SK-N-SH treated with all-trans-retinoic acid at 6 μM for 48 hours (cell line): ENCODE measurements around the gene CYB561.

Experiments
- ATAC-seq: fragments of 200-7000 bp; cut with Tn5 transposase; 3 replicates; pipeline ENCODE4 v1.9.1; 2020; ENCODE audit warnings: mild to moderate bottlenecking, moderate library complexity
- ARNTL ChIP-seq: fragments of 450-650 bp; formaldehyde crosslinking; IDR thresholded peaks from 2 replicates; pipeline ENCODE4 v1.5.0; 2020; ENCODE audit warnings: low read depth, mild to moderate bottlenecking, moderate library complexity, borderline replicate concordance
- BACH2 ChIP-seq: fragments of 250-450 bp; sonication (Bioruptor Pico); IDR thresholded peaks from 2 replicates; pipeline ENCODE4 v1.9.0; 2021; ENCODE audit warnings: mild to moderate bottlenecking, borderline replicate concordance
- CREB5 ChIP-seq: fragments of 250-450 bp; sonication (Bioruptor Pico); IDR thresholded peaks from 2 replicates; pipeline ENCODE4 v1.5.1; 2020; ENCODE audit warnings: low read depth, mild to moderate bottlenecking, moderate library complexity
- CSDC2 ChIP-seq: fragments of 250-450 bp; sonication (Bioruptor Pico); IDR thresholded peaks from 2 replicates; pipeline ENCODE4 v1.5.0; 2020; ENCODE audit warnings: mild to moderate bottlenecking, moderate library complexity
- CSRNP3 ChIP-seq: fragments of 250-450 bp; sonication (Bioruptor Pico); IDR thresholded peaks from 2 replicates; pipeline ENCODE4 v1.5.1; 2021; ENCODE audit warnings: mild to moderate bottlenecking, moderate library complexity
- GLIS3 ChIP-seq: fragments of 250-450 bp; sonication (Bioruptor Pico); IDR thresholded peaks from 2 replicates; pipeline ENCODE4 v1.5.0; 2020; ENCODE audit warnings: mild to moderate bottlenecking, moderate library complexity
- ISL1 ChIP-seq: fragments of 250-450 bp; sonication (Bioruptor Pico); IDR thresholded peaks from 2 replicates; pipeline ENCODE4 v2.1.2; 2022; ENCODE audit warnings: mild to moderate bottlenecking, moderate library complexity
- OSR1 ChIP-seq: fragments of 250-450 bp; sonication (Bioruptor Pico); IDR thresholded peaks from 2 replicates; pipeline ENCODE4 v1.8.0; 2022; ENCODE audit warnings: moderate library complexity, mild to moderate bottlenecking, inconsistent platforms
- PATZ1 ChIP-seq: fragments of 250-450 bp; sonication (Bioruptor Pico); IDR thresholded peaks from 2 replicates; pipeline ENCODE4 v1.8.0; 2020; ENCODE audit warnings: mild to moderate bottlenecking, moderate library complexity, borderline replicate concordance
- POU6F1 ChIP-seq: fragments of 250-450 bp; sonication (Bioruptor Pico); IDR thresholded peaks from 2 replicates; pipeline ENCODE4 v1.8.0; 2021; ENCODE audit warnings: low read depth, mild to moderate bottlenecking, moderate library complexity, borderline replicate concordance
- PPARA ChIP-seq: fragments of 250-450 bp; sonication (Bioruptor Pico); IDR thresholded peaks from 2 replicates; pipeline ENCODE4 v1.5.0; 2020; ENCODE audit warnings: mild to moderate bottlenecking, borderline replicate concordance
- RARB ChIP-seq: fragments of 250-450 bp; sonication (Bioruptor Pico); IDR thresholded peaks from 2 replicates; pipeline ENCODE4 v1.8.0; 2021; ENCODE audit warnings: mild to moderate bottlenecking, moderate library complexity
- SNAI2 ChIP-seq: fragments of 250-450 bp; sonication (Bioruptor Pico); IDR thresholded peaks from 2 replicates; pipeline ENCODE4 v1.5.0; 2020; ENCODE audit warnings: mild to moderate bottlenecking, moderate library complexity
- TCF4 ChIP-seq: fragments of 250-450 bp; sonication (Bioruptor Pico); IDR thresholded peaks from 2 replicates; pipeline ENCODE4 v1.8.0; 2021; ENCODE audit warnings: mild to moderate bottlenecking, moderate library complexity, borderline replicate concordance
- TOX ChIP-seq: fragments of 250-450 bp; sonication (Bioruptor Pico); IDR thresholded peaks from 2 replicates; pipeline ENCODE4 v1.8.0; 2021; ENCODE audit warnings: mild to moderate bottlenecking, moderate library complexity, borderline replicate concordance
- TSHZ2 ChIP-seq: fragments of 250-450 bp; sonication (Bioruptor Pico); IDR thresholded peaks from 2 replicates; pipeline ENCODE4 v1.5.0; 2020; ENCODE audit warnings: mild to moderate bottlenecking, moderate library complexity
- ZC3H10 ChIP-seq: fragments of 250-450 bp; sonication (Bioruptor Pico); IDR thresholded peaks from 2 replicates; pipeline ENCODE4 v1.5.1; 2021; ENCODE audit warnings: mild to moderate bottlenecking, moderate library complexity
- ZFP3 ChIP-seq: fragments of 250-450 bp; sonication (Bioruptor Pico); IDR thresholded peaks from 2 replicates; pipeline ENCODE4 v1.5.0; 2020; ENCODE audit warnings: mild to moderate bottlenecking, moderate library complexity
- ZFP30 ChIP-seq: fragments of 450-650 bp; formaldehyde crosslinking; IDR thresholded peaks from 2 replicates; pipeline ENCODE4 v1.5.0; 2022; ENCODE audit warnings: mild to moderate bottlenecking, moderate library complexity
- ZNF565 ChIP-seq: fragments of 450-650 bp; formaldehyde crosslinking; conservative IDR thresholded peaks from 2 replicates; pipeline ENCODE4 v1.5.0; 2020; ENCODE audit warnings: low read depth, mild to moderate bottlenecking, moderate library complexity
- ZNF70 ChIP-seq: fragments of 450-650 bp; formaldehyde crosslinking; IDR thresholded peaks from 2 replicates; pipeline ENCODE4 v1.5.0; 2020; ENCODE audit warnings: mild to moderate bottlenecking, moderate library complexity
- ZNF8 ChIP-seq: fragments of 450-650 bp; formaldehyde crosslinking; IDR thresholded peaks from 2 replicates; pipeline ENCODE4 v1.5.0; 2020; ENCODE audit warnings: mild to moderate bottlenecking, moderate library complexity

Gene CYB561

GRCh38 chr17:63483655-63484575 is 37.8 kb upstream of the CYB561 start:
- no peak for TF ChIP-seq ISL1 (CRISPR knock-in tag)
- no peak for TF ChIP-seq PATZ1 (CRISPR knock-in tag)
- no peak for TF ChIP-seq GLIS3
- TF ChIP-seq ARNTL (CRISPR knock-in tag) = no peak
- no peak for TF ChIP-seq PPARA (CRISPR knock-in tag)
- TF ChIP-seq TCF4 (CRISPR knock-in tag) = no peak
- TF ChIP-seq RARB (CRISPR knock-in tag) = no peak
- TF ChIP-seq ZC3H10 (CRISPR knock-in tag) = no peak
- no peak for TF ChIP-seq SNAI2 (CRISPR knock-in tag)
- no peak for TF ChIP-seq BACH2
- no peak for TF ChIP-seq OSR1
- no peak for TF ChIP-seq CSDC2 (CRISPR knock-in tag)
- no peak for TF ChIP-seq CREB5 (CRISPR knock-in tag)
- TF ChIP-seq ZNF565 = no peak
- no peak for TF ChIP-seq TOX
- no peak for TF ChIP-seq ZNF70
- TF ChIP-seq ZFP3 (CRISPR knock-in tag) = no peak
- no peak for TF ChIP-seq ZNF8 (CRISPR knock-in tag)
- no peak for TF ChIP-seq TSHZ2 (CRISPR knock-in tag)

GRCh38 chr17:63483038-63483437 is 36.9 kb upstream of the CYB561 start:
- TF ChIP-seq TCF4 (CRISPR knock-in tag) (no peak), SNAI2 (CRISPR knock-in tag) (no peak)
- no peak for ATAC-seq

More at GRCh38 chr17:63483655-63484575, 37.8 kb upstream of the CYB561 start:
- ATAC-seq = no peak

GRCh38 chr17:63482509-63482908 is 36.4 kb upstream of the CYB561 start:
- no peak for ATAC-seq
- no peak for TF ChIP-seq ZC3H10 (CRISPR knock-in tag)
- TF ChIP-seq GLIS3 = no peak
- no peak for TF ChIP-seq ZNF70
- TF ChIP-seq ZFP30 (CRISPR knock-in tag) = no peak
- no peak for TF ChIP-seq TSHZ2 (CRISPR knock-in tag)
- TF ChIP-seq POU6F1 (CRISPR knock-in tag) = no peak
- TF ChIP-seq PATZ1 (CRISPR knock-in tag) = no peak
- TF ChIP-seq OSR1 = no peak
- TF ChIP-seq ZNF565 = no peak
- TF ChIP-seq SNAI2 (CRISPR knock-in tag) = no peak
- no peak for TF ChIP-seq CSDC2 (CRISPR knock-in tag)
- no peak for TF ChIP-seq TCF4 (CRISPR knock-in tag)
- TF ChIP-seq ISL1 (CRISPR knock-in tag) = no peak
- TF ChIP-seq CSRNP3 (CRISPR knock-in tag) = no peak
- TF ChIP-seq TOX = no peak
- no peak for TF ChIP-seq ZNF8 (CRISPR knock-in tag)
- no peak for TF ChIP-seq RARB (CRISPR knock-in tag)
- TF ChIP-seq PPARA (CRISPR knock-in tag) = no peak
